Measurements from ENCODE around the gene EFCAB6.

DNA sequence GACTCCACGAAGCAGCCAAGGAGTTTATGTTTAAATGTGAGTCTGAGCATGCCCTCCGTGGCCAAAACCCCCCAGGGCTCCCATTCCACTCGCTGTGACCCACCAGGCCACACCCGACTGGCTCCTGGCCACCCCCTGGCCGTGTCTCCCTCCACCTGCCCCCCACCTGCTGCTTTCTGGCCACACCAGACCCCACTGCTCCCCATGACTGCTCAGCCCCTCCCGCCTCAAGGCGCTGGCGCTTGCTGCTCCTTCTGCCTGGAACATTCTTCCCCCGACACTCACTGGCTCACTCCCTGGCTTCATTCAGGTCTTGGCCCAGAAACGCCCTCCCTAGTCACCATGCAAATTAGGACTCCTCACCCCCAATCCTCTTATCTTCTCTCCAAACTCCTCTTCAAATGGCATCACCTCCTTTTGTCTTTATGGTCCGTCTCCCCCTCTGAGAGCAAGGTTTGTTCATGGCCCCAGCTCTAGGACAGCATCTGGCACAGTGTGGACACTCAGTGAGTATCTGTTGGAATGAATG lies 72.2 kb downstream of the EFCAB6 start:
- no peak for TF ChIP-seq EP300 (IDR thresholded peaks at IDR 0.05)
- TF ChIP-seq, protein P1, sequence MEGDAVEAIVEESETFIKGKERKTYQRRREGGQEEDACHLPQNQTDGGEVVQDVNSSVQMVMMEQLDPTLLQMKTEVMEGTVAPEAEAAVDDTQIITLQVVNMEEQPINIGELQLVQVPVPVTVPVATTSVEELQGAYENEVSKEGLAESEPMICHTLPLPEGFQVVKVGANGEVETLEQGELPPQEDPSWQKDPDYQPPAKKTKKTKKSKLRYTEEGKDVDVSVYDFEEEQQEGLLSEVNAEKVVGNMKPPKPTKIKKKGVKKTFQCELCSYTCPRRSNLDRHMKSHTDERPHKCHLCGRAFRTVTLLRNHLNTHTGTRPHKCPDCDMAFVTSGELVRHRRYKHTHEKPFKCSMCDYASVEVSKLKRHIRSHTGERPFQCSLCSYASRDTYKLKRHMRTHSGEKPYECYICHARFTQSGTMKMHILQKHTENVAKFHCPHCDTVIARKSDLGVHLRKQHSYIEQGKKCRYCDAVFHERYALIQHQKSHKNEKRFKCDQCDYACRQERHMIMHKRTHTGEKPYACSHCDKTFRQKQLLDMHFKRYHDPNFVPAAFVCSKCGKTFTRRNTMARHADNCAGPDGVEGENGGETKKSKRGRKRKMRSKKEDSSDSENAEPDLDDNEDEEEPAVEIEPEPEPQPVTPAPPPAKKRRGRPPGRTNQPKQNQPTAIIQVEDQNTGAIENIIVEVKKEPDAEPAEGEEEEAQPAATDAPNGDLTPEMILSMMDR (IDR thresholded peaks at IDR 0.05), result no peak
